CD8-positive, alpha-beta memory T cell (primary cell): ENCODE measurements around the gene EPHA4. TPM values are rescaled to one million over a fixed set of nuclear protein-coding genes. Genes with fewer than 3 reads are reported as not detected.

Source experiments
- CTCF ChIA-PET: fragments of 350-600 bp; sonication (Branson Sonifier 250); formaldehyde crosslinking; loops from one replicate; lab custom pipeline; 2021; ENCODE audit warnings: antibody characterized with exemption; lab: Charles Lee
- POLR2A ChIA-PET: fragments of 350-600 bp; sonication (Branson Sonifier 250); formaldehyde crosslinking; loops from one replicate; lab custom pipeline; 2021; ENCODE audit warnings: antibody characterized with exemption; lab: Charles Lee
- DNase-seq, 5 donors: peaks; one replicate each; pipeline versions ENCODE4 v3.0.0 to v3.0.0-alpha.2; 2020 to 2022; ENCODE audit warnings: mixed read lengths in 1 of 5
- H3K27ac ChIP-seq: one replicate; pipeline ENCODE4 v1.7.0; 2013; ENCODE audit warnings: low read depth, mild to moderate bottlenecking, low read length, moderate library complexity
- H3K27me3 ChIP-seq: 2 replicates; pipeline ENCODE4 v1.7.0; 2013; ENCODE audit warnings: low read length, mild to moderate bottlenecking; ENCODE audit not compliant: insufficient read depth, poor library complexity, severe bottlenecking
- H3K36me3 ChIP-seq: 2 replicates; pipeline ENCODE4 v1.7.0; 2013; ENCODE audit warnings: mild to moderate bottlenecking, low read length, moderate library complexity; ENCODE audit not compliant: insufficient read depth
- H3K4me1 ChIP-seq: 2 replicates; pipeline ENCODE4 v1.7.0; 2013; ENCODE audit warnings: mild to moderate bottlenecking, low read length, moderate library complexity; ENCODE audit not compliant: insufficient read depth
- H3K4me3 ChIP-seq: 2 replicates; pipeline ENCODE4 v1.7.0; 2013; ENCODE audit warnings: mild to moderate bottlenecking, low read length
- H3K9me3 ChIP-seq: 2 replicates; pipeline ENCODE4 v1.7.0; 2013; ENCODE audit warnings: mild to moderate bottlenecking, low read length
- H3K27ac Mint-ChIP-seq, 8 donors: one replicate each; pipeline ENCODE4 v1.8.0; 2020 to 2021; ENCODE audit warnings: mixed read lengths in 8 of 8, mild to moderate bottlenecking in 6 of 8, inconsistent platforms in 3 of 8, moderate library complexity in 3 of 8
- H3K27me3 Mint-ChIP-seq, 2 donors: one replicate each; pipeline ENCODE4 v1.8.0; 2020 to 2021; ENCODE audit warnings: mixed read lengths in 2 of 2, mild to moderate bottlenecking in 1 of 2, moderate library complexity in 1 of 2
- H3K36me3 Mint-ChIP-seq, 3 donors: one replicate each; pipeline ENCODE4 v1.8.0; 2020 to 2021; ENCODE audit warnings: mixed read lengths in 3 of 3, inconsistent platforms in 1 of 3, mild to moderate bottlenecking in 1 of 3
- H3K4me1 Mint-ChIP-seq, 3 donors: one replicate each; pipeline ENCODE4 v1.8.0; 2020 to 2021; ENCODE audit warnings: mixed read lengths in 3 of 3, inconsistent platforms in 1 of 3, mild to moderate bottlenecking in 1 of 3
- H3K4me3 Mint-ChIP-seq, 7 donors: one replicate each; pipeline ENCODE4 v1.8.0; 2020 to 2021; ENCODE audit warnings: mixed read lengths in 7 of 7, mild to moderate bottlenecking in 6 of 7, moderate library complexity in 4 of 7, inconsistent platforms in 2 of 7
- H3K9me3 Mint-ChIP-seq, 5 donors: one replicate each; pipeline ENCODE4 v1.8.0; 2020 to 2022; ENCODE audit warnings: mixed read lengths in 5 of 5, mild to moderate bottlenecking in 3 of 5, moderate library complexity in 2 of 5, inconsistent platforms in 1 of 5
- polyA plus RNA-seq: library from polyadenylated mRNA; unstranded; fragments of 300-500 nt; fragmentation: Illumina TruSeq; gene quantifications from one replicate; pipeline ENCODE4 v1.2.3, GENCODE V29; 2021
- total RNA-seq, 2 experiments: library from RNA; stranded (reverse); gene quantifications; one replicate each; pipeline ENCODE4 v1.2.3, GENCODE V29; 2021

The EPHA4 gene
- total and polyA plus RNA-seq, 3 experiments from 2014 or later = 7.8 to 19.3 (median 10.2) TPM

DNA sequence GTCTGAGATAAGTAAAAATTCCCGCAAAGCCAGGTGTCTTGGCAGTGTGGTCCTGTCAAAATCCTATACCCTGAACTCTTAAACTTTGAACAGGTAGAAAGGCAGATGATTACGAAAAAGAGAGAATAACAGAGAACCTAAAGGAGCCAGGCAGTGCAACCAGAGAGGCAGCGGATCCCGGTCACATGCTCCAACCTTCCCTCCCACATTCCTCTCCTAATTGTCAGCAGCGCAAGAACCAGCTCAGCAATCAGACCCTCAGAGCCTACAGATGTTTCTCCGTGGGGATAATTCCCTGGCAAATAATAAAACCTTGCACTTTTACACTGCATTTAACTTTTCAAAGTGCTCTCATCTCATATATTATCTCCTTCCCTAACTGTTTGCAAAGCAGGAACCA lies 124.8 kb downstream of the EPHA4 start:
- H3K4me3 ChIP-seq = no peak overlapping the region
- H3K27me3 Mint-ChIP-seq = no peaks in the 10 kb centered on the region
- H3K4me1 ChIP-seq = no peaks in the 10 kb centered on the region
- H3K9me3 Mint-ChIP-seq = no peaks in the 10 kb centered on the region
- no peaks in the 10 kb centered on the region for H3K36me3 ChIP-seq
- peaks cover 0 to 35% (median 16%) of the 10 kb centered on the region in 3 donors for H3K36me3 Mint-ChIP-seq
- POLR2A ChIA-PET = no interaction called here
- no peaks in the 10 kb centered on the region for H3K9me3 ChIP-seq
- peaks cover 0 to 5% (median 0%) of the 10 kb centered on the region in 3 donors for H3K4me1 Mint-ChIP-seq
- CTCF ChIA-PET = interaction anchor here (1.2 kb wide), 1 partner anchor 125 kb away, joined by 5 read pairs; the partner anchor contains the start of gene EPHA4
- no peak overlapping the region for H3K4me3 Mint-ChIP-seq
- no peak overlapping the region for H3K27ac ChIP-seq
- no peak overlapping the region for H3K27ac Mint-ChIP-seq
- no peaks in the 10 kb centered on the region for H3K27me3 ChIP-seq
- DNase-seq = no peak

DNA sequence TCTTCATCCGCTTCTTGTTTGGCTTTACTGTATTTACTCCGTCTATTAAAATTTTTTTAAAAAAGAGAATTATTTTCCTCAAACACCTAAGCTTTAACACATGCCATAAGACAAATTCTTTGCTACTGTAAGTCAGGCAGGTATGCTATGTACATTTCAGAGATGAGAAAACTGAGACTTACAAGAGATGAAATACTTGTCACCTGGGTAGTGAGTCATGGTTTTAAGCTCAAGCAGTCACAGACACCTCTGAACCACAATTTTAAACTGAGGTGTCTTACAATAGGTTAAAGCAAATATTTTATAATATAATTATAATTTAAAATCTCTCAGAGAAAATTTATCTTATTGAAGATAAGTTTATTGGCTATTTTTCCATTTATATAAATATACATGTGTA lies 126.0 kb downstream of the EPHA4 start:
- CTCF ChIA-PET = no interaction called here

DNA sequence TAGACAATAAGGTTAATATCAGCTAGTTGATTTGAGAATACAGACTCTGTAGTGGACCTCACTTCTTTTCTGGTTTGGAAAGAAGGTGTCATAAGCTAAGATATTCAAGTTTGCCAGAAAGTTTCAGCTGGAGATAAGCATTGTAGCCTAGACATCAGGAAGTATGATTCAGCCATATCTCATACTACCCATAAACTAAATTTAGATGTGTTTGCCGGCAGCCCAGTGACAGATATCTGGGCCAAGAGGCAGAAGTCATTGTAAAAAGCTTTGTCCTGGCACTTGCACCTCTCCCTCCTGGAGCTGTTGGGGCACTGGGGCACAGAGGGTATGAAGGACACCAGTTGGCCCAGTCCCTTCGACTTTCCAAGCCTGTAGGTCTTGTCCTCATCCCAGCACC lies 128.0 kb downstream of the EPHA4 start:
- Mint-ChIP-seq H3K27me3 (no peaks in the 10 kb centered on the region), H3K4me1 (peaks cover 0 to 5% (median 0%) of the 10 kb centered on the region in 3 donors), H3K27ac (peak overlapping the region in 2 of 8 donors; percentile 24 to 58), H3K4me3 (no peak overlapping the region), H3K36me3 (peaks cover 7 to 49% (median 22%) of the 10 kb centered on the region in 3 donors), H3K9me3 (no peaks in the 10 kb centered on the region)
- H3K4me1 ChIP-seq = no peaks in the 10 kb centered on the region
- H3K9me3 ChIP-seq = no peaks in the 10 kb centered on the region
- no peak for DNase-seq
- ChIA-PET POLR2A (interaction anchor here (0.7 kb wide), 1 partner anchor 120 kb away, joined by 8 read pairs; no protein-coding TSS in a partner anchor), CTCF (interaction anchor here (0.9 to 1.1 kb wide), 2 partner anchors 129 to 130 kb away, joined by 3 read pairs; partner anchors contain the start of gene EPHA4)
- H3K4me3 ChIP-seq = no peak overlapping the region
- H3K27me3 ChIP-seq = no peaks in the 10 kb centered on the region
- no peak overlapping the region for H3K27ac ChIP-seq
- H3K36me3 ChIP-seq = no peaks in the 10 kb centered on the region

More for the DNA sequence above, 126.0 kb downstream of the EPHA4 start:
- Histone ChIP-seq H3K4me1 (no peaks in the 10 kb centered on the region), H3K36me3 (no peaks in the 10 kb centered on the region), H3K9me3 (no peaks in the 10 kb centered on the region), H3K27ac (no peak overlapping the region), H3K27me3 (no peaks in the 10 kb centered on the region), H3K4me3 (no peak overlapping the region)
- no peak for DNase-seq
- POLR2A ChIA-PET = no interaction called here
- Mint-ChIP-seq H3K27me3 (no peaks in the 10 kb centered on the region), H3K27ac (no peak overlapping the region), H3K4me3 (no peak overlapping the region), H3K36me3 (peaks cover 0 to 40% (median 22%) of the 10 kb centered on the region in 3 donors), H3K4me1 (peaks cover 0 to 5% (median 0%) of the 10 kb centered on the region in 3 donors), H3K9me3 (no peaks in the 10 kb centered on the region)

DNA sequence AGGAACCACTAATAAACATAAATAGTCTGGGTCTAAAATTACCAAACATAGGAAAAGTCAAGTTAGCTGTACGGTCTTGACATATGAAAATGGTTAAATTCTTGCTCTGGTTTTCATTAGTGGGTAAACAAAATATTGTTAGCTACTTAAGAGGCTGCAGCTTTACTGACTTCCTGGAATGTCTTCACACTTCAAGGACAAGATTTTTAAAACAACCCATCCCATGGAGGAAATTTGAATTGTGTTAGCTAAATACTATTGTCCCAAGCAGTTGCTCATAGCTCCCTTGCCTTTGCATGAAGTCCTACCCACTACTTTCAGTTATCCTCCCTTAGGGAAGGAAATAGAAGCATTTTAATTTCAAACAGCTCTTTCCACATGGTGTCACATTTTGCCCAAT lies 128.5 kb downstream of the EPHA4 start:
- CTCF ChIA-PET = interaction anchor here (1.1 kb wide), 1 partner anchor 129 kb away, joined by 3 read pairs; the partner anchor contains the start of gene EPHA4
- Mint-ChIP-seq H3K4me3 (no peak overlapping the region), H3K9me3 (no peaks in the 10 kb centered on the region), H3K36me3 (peaks cover 7 to 53% (median 20%) of the 10 kb centered on the region in 3 donors), H3K27ac (no peak overlapping the region), H3K4me1 (peaks cover 0 to 2% (median 0%) of the 10 kb centered on the region in 3 donors), H3K27me3 (no peaks in the 10 kb centered on the region)
- no peaks in the 10 kb centered on the region for H3K4me1 ChIP-seq
- POLR2A ChIA-PET = no interaction called here
- no peak for DNase-seq
- H3K27ac ChIP-seq = no peak overlapping the region
- no peaks in the 10 kb centered on the region for H3K36me3 ChIP-seq
- no peaks in the 10 kb centered on the region for H3K9me3 ChIP-seq
- no peaks in the 10 kb centered on the region for H3K27me3 ChIP-seq
- H3K4me3 ChIP-seq = no peak overlapping the region

DNA sequence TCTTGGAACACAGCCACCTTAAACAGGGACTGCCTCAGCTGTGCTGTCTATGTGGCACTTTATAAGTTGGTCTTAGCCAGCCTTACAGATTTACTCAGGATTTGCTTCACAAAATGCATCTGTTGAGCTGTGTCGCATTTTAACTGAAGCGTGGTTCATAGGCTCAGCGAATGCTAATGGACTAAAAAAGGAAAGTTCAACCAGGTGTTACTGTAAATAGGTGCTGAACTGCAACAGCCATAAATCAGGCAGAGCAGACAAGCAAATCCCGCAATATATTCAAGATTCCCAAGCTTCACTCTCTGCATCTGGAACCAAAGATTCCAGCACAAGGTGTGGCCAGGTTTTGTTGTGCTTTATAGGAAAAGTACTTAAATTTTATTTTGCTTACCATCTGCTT lies 130.0 kb downstream of the EPHA4 start:
- Histone ChIP-seq H3K36me3 (no peaks in the 10 kb centered on the region), H3K4me1 (no peaks in the 10 kb centered on the region), H3K9me3 (no peaks in the 10 kb centered on the region), H3K27ac (no peak overlapping the region), H3K27me3 (no peaks in the 10 kb centered on the region), H3K4me3 (no peak overlapping the region)
- POLR2A ChIA-PET = no interaction called here
- CTCF ChIA-PET = no interaction called here
- no peak overlapping the region for H3K4me3 Mint-ChIP-seq
- no peaks in the 10 kb centered on the region for H3K9me3 Mint-ChIP-seq
- no peak for DNase-seq
- no peak overlapping the region for H3K27ac Mint-ChIP-seq
- peaks cover 7 to 61% (median 23%) of the 10 kb centered on the region in 3 donors for H3K36me3 Mint-ChIP-seq
- H3K27me3 Mint-ChIP-seq = no peaks in the 10 kb centered on the region
- H3K4me1 Mint-ChIP-seq = no peaks in the 10 kb centered on the region

DNA sequence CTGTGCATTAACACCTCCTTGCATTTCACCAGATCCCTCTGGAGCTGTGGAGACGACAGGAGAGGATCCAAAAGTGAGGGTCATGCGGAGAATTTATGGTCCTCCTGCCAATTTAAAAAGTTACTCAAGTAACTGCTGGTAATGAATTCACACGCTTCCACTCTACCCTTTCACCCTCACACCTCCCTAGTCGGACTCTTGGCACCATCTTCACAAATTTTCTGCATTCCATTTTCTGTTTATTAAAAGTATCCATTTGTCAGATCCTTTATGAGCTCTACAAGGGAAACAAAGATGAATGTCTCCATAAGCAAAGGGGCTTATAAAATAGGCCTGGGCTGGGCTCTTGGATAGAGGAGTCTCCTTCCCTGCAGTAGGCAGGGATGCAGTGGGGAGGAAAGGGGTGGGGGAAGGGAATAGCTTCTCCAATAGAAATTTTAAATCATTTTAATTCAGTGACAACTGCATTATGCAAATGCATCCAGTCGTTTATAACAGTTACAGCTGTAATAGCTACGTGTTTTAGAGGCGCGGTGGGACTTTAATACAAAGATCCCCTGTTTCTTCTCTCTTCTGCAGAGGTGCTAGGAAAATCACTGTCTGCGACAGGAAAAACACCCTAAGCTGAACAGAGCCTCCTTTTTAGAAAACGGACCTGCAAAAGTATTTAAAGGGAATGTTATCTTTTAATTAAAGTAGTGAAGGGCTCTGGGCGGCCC lies 132.2 kb downstream of the EPHA4 start:
- Mint-ChIP-seq H3K27ac (no peak overlapping the region), H3K4me1 (no peaks in the 10 kb centered on the region), H3K4me3 (no peak overlapping the region), H3K27me3 (no peaks in the 10 kb centered on the region), H3K9me3 (no peaks in the 10 kb centered on the region), H3K36me3 (peaks cover 7 to 78% (median 27%) of the 10 kb centered on the region in 3 donors)
- H3K27me3 ChIP-seq = no peaks in the 10 kb centered on the region
- no peaks in the 10 kb centered on the region for H3K9me3 ChIP-seq
- H3K27ac ChIP-seq = no peak overlapping the region
- POLR2A ChIA-PET = no interaction called here
- no peak overlapping the region for H3K4me3 ChIP-seq
- no peaks in the 10 kb centered on the region for H3K36me3 ChIP-seq
- no peaks in the 10 kb centered on the region for H3K4me1 ChIP-seq
- no peak for DNase-seq
- CTCF ChIA-PET = interaction anchor here (1.0 kb wide), 1 partner anchor 10 kb away, joined by 5 read pairs; no protein-coding TSS in a partner anchor

DNA sequence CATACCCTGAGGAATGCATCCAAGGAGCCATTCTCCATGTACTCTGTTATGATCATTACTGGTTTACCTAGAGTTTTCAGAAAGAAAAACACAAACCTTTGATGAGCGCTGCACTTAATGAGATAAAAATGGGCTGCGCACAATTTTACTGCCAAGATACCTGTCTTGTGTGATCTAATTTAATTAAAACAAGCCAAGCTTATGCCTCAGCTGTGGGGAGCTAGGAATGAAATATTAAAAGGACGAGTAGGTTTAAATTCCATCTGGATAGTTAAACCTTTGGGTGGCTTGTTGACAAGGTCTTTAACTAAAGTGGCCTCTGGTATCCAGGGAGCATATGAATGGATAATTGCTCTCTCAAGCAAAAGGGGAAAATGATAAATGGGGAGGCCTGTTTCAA lies 135.0 kb downstream of the EPHA4 start:
- H3K27ac Mint-ChIP-seq = no peak overlapping the region
- H3K4me1 ChIP-seq = no peaks in the 10 kb centered on the region
- H3K4me3 Mint-ChIP-seq = no peak overlapping the region
- no peaks in the 10 kb centered on the region for H3K9me3 Mint-ChIP-seq
- H3K27me3 ChIP-seq = no peaks in the 10 kb centered on the region
- DNase-seq = no peak
- no peak overlapping the region for H3K4me3 ChIP-seq
- H3K4me1 Mint-ChIP-seq = no peaks in the 10 kb centered on the region
- no peaks in the 10 kb centered on the region for H3K36me3 ChIP-seq
- H3K27me3 Mint-ChIP-seq = no peaks in the 10 kb centered on the region
- ChIA-PET CTCF (interaction anchor here (0.9 to 1.8 kb wide), 2 partner anchors 12 to 14 kb away, joined by 3 to 4 read pairs; no protein-coding TSS in a partner anchor), POLR2A (no interaction called here)
- H3K9me3 ChIP-seq = no peaks in the 10 kb centered on the region
- H3K27ac ChIP-seq = no peak overlapping the region
- H3K36me3 Mint-ChIP-seq = peaks cover 18 to 80% (median 34%) of the 10 kb centered on the region in 3 donors

DNA sequence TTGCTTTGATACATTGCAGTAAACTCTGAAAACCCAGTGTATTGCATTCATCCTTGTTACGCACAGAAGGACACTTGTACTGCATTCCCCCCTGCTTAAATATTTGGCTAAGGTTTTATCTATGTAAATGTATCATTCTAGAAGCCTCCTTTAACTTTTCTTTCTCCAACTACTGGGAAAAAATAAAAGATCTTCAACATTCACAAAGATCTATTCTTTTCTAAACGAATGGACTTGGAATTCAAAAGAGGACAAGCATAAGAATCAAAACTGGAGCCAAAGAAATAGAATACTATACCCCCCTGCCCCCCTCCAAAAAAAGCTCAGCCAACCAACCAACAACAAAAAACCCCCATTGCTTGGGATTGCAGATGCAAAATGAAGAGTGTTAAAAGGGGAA lies 136.9 kb downstream of the EPHA4 start:
- Mint-ChIP-seq H3K36me3 (peaks cover 18 to 73% (median 30%) of the 10 kb centered on the region in 3 donors), H3K4me1 (no peaks in the 10 kb centered on the region), H3K9me3 (no peaks in the 10 kb centered on the region), H3K27ac (no peak overlapping the region), H3K4me3 (no peak overlapping the region), H3K27me3 (no peaks in the 10 kb centered on the region)
- Histone ChIP-seq H3K9me3 (no peaks in the 10 kb centered on the region), H3K27me3 (no peaks in the 10 kb centered on the region), H3K36me3 (no peaks in the 10 kb centered on the region), H3K4me3 (no peak overlapping the region), H3K4me1 (no peaks in the 10 kb centered on the region), H3K27ac (no peak overlapping the region)
- ChIA-PET CTCF (interaction anchor here (1.7 kb wide), 1 partner anchor 139 kb away, joined by 4 read pairs; no protein-coding TSS in a partner anchor), POLR2A (no interaction called here)
- no peak for DNase-seq
